GM12878 (cell line): ENCODE data around the gene CDK5R1. TPM values are rescaled to one million over a fixed set of nuclear protein-coding genes. Genes with fewer than 3 reads are reported as not detected.

Experiments used
- EGR1 ChIP-seq, 2 experiments: IDR thresholded peaks; 1 replicate in 1 of 2; 2 replicates in 1 of 2; pipeline ENCODE4 v1.6.1; 2011 to 2012; ENCODE audit warnings: low read depth in 2 of 2, low read length in 2 of 2, borderline replicate concordance in 1 of 2, mild to moderate bottlenecking in 1 of 2, moderate library complexity in 1 of 2
- EZH2 ChIP-seq: IDR thresholded peaks from 2 replicates; pipeline ENCODE4 v1.6.1; 2012; ENCODE audit warnings: low read depth, mild to moderate bottlenecking, control low read depth, inconsistent platforms, low read length, borderline replicate concordance; ENCODE audit not compliant: control insufficient read depth
- MAX ChIP-seq: IDR thresholded peaks from 2 replicates; pipeline ENCODE4 v1.6.1; 2012; ENCODE audit warnings: low read depth, low read length, improper control_type of control experiment
- NR2C1 ChIP-seq: fragments of 450-650 bp; IDR thresholded peaks from 2 replicates; pipeline ENCODE4 v1.6.1; 2017; ENCODE audit warnings: antibody characterized with exemption, mild to moderate bottlenecking, moderate library complexity
- SKIL ChIP-seq: fragments of 450-650 bp; IDR thresholded peaks from 2 replicates; pipeline ENCODE4 v1.6.1; 2017; ENCODE audit warnings: mild to moderate bottlenecking, low read depth, inconsistent platforms; ENCODE audit not compliant: poor library complexity, severe bottlenecking
- ZBTB40 ChIP-seq: fragments of 450-650 bp; IDR thresholded peaks from 2 replicates; pipeline ENCODE4 v1.6.1; 2016; ENCODE audit warnings: mild to moderate bottlenecking, moderate library complexity, borderline replicate concordance
- polyA plus RNA-seq, 11 experiments: library from polyadenylated mRNA; depleted of rRNA in 4 of 11; unstranded in 6 of 11; stranded (reverse) in 5 of 11; fragments of >200 nt; fragmentation: Nextera tagmentation in 4 of 11; fragmentation: Illumina TruSeq in 1 of 11; extraction: Ambion mirVana in 4 of 11; extraction: Trizol in 1 of 11; gene quantifications; 1 replicate in 1 of 11; 2 replicates in 10 of 11; pipeline versions ENCODE4 v1.2.1 to v1.2.3, GENCODE V29; 2011 to 2016; ENCODE audit warnings: inconsistent platforms in 2 of 11, missing spikeins in 2 of 11, low read depth in 1 of 11
- total RNA-seq, 4 experiments: library from RNA; depleted of rRNA in 3 of 4; stranded (reverse); fragments of >200 nt in 3 of 4; fragmentation: Illumina TruSeq in 1 of 4; extraction: Trizol in 1 of 4; gene quantifications; 2 replicates each; pipeline versions ENCODE4 v1.2.1 to v1.2.3, GENCODE V29; 2013 to 2021

Gene CDK5R1
- total and polyA plus RNA-seq, 10 of the 15 experiments (the other 5 are each of a cell fraction or from before 2014, with no cell fraction given): 1.1 to 28.3 (median 12.2) TPM

- TF ChIP-seq ZBTB40 (no peak), NR2C1 (no peak), MAX (no peak), SKIL (no peak), EZH2 (no peak), EGR1 (IDR thresholded peaks at IDR 0.05; ENCODE audit: borderline replicate concordance in 1 of 2, low read depth in 2 of 2, low read length in 2 of 2) (no peak)
Observed at GRCh38 chr17:32493976-32494513, 7.3 kb downstream of the CDK5R1 start (continued).
